GM21723 (cell line): ENCODE data around the gene ZNF382.

ENCODE experiments used
- ATAC-seq: cut with Tn5 transposase; IDR thresholded peaks from one replicate; pipeline ENCODE4 v1.9.1; 2021; ENCODE audit warnings: mild to moderate bottlenecking, moderate library complexity; ENCODE audit not compliant: unreplicated experiment

The ZNF382 gene

GRCh38 chr19:36674201-36674600, 69.1 kb downstream of the ZNF382 start:
- no peak for ATAC-seq

- ATAC-seq: no peak
These were observed 74.3 kb downstream of the ZNF382 start for GRCh38 chr19:36679455-36679854.
